Esophagus muscularis mucosa (tissue), 4 donors: ENCODE results near the gene MBNL1. TPM values are rescaled to one million over a fixed set of nuclear protein-coding genes. Genes with fewer than 3 reads are reported as not detected.
A peak's percentile ranks its signal among the peaks of the same experiment; 100 is the strongest.

Source experiments
- DNase-seq: peaks from one replicate; pipeline ENCODE4 v3.0.0-alpha.2; 2017; ENCODE audit errors: extremely low spot score
- H3K27ac ChIP-seq, 4 donors: fragments of 200-600 bp; sonication (generic); replicated peaks in 1 of 4; 1 replicate in 3 of 4; 2 replicates in 1 of 4; pipeline ENCODE4 v1.5.1; 2016 to 2019; ENCODE audit warnings: mild to moderate bottlenecking in 1 of 4
- H3K27me3 ChIP-seq, 4 donors: fragments of 200-600 bp; sonication (generic); one replicate each; pipeline versions ENCODE4 v1.5.1 to v1.6.0; 2016 to 2019
- H3K36me3 ChIP-seq, 4 donors: fragments of 200-600 bp; sonication (generic); one replicate each; pipeline ENCODE4 v1.5.1; 2016 to 2019
- H3K4me1 ChIP-seq, 4 donors: fragments of 200-600 bp; sonication (generic); one replicate each; pipeline ENCODE4 v1.5.1; 2016 to 2019
- H3K4me3 ChIP-seq, 4 donors: fragments of 200-600 bp; sonication (generic); 1 replicate in 2 of 4; 2 replicates in 2 of 4; pipeline ENCODE4 v1.5.1; 2016 to 2019; ENCODE audit warnings: mild to moderate bottlenecking in 4 of 4, moderate library complexity in 1 of 4
- H3K9me3 ChIP-seq, 4 donors: fragments of 200-600 bp; sonication (generic); 1 replicate in 3 of 4; 2 replicates in 1 of 4; pipeline ENCODE4 v1.5.1; 2016 to 2019
- EP300 ChIP-seq: sonication (generic); formaldehyde crosslinking; IDR thresholded peaks from one replicate; pipeline ENCODE4 v1.6.1; 2017; ENCODE audit warnings: antibody characterized with exemption
- POLR2A ChIP-seq: fragments of 450-650 bp; IDR thresholded peaks from one replicate; pipeline ENCODE4 v1.6.1; 2017; ENCODE audit warnings: antibody characterized with exemption, moderate library complexity, mild to moderate bottlenecking, low read depth
- POLR2AphosphoS5 ChIP-seq, 2 donors: sonication (generic); formaldehyde crosslinking; IDR thresholded peaks; one replicate each; pipeline ENCODE4 v1.6.1; 2017; ENCODE audit warnings: antibody characterized with exemption in 2 of 2
- whole genome bisulfite sequencing: methylation state at CpG from one replicate; pipeline ENCODE4 v1.1.5; 2018; 5-methylcytosine and 5-hydroxymethylcytosine counted together
- intact Hi-C: fragments of 100-400 bp; cut with DNase I; formaldehyde crosslinking; loops from one replicate; pipeline ENCODE4 v1.15.1; 2023
- total RNA-seq, 4 donors: library from RNA; depleted of rRNA; stranded (reverse); fragments of >200 nt; gene quantifications; one replicate each; pipeline versions ENCODE4 v1.1.0 to v1.2.1, GENCODE V29; 2016
- TF ChIP-seq, protein P1 (sequence below), 3 experiments: fragments of 200-600 bp in 2 of 3; fragments of 450-650 bp in 1 of 3; sonication (generic) in 2 of 3; IDR thresholded peaks; one replicate each; pipeline ENCODE4 v1.5.1; 2017 to 2019; ENCODE audit warnings: antibody characterized with exemption in 3 of 3, mild to moderate bottlenecking in 2 of 3, moderate library complexity in 1 of 3

Gene MBNL1
- total RNA-seq, 4 donors from 2014 or later = 635 to 868 (median 720) TPM

DNA sequence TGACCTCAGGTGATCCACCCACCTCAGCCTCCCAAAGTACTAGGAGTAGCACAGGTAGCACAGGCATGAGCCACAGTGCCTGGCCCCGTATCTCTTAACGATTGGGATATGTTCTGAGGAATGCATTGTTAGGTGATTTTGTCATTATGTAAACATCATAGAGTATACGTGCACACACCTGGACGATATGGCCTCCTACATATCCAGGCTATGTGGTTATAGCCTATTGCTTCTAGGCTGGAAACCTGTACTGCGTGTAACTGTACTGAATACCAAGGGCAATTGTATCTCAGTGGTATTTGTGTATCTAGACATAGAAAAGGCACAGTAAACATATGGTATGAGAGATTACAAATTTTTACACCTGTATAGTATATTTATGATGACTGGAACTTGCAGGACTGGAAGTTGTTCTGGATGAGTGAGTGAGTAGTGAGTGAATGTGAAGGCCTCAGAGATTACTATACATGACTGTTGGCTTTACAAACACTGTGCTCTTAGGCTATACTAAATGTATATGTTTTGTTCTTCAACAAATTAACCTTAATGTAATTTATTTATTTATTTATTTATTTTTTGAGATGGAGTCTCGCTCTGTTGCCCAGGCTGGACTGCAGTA lies 120.7 kb downstream of the MBNL1 start:
- Histone ChIP-seq H3K4me1 (peaks cover 83 to 100% (median 96%) of the 10 kb centered on the region in 4 donors), H3K27me3 (no peaks in the 10 kb centered on the region), H3K36me3 (no peaks in the 10 kb centered on the region), H3K4me3 (no peak overlapping the region), H3K9me3 (no peaks in the 10 kb centered on the region), H3K27ac (peak overlapping the region; percentile 41 to 79 (median 76))
- intact Hi-C loops = no loop called here
- no peak for TF ChIP-seq EP300
- peak in 1 of 2 donors; percentile 32 for TF ChIP-seq POLR2AphosphoS5 (IDR thresholded peaks at IDR 0.05)
- DNase-seq = no peak
- 71% methylated on average over 6 of the region's 6 CpGs for WGBS

DNA sequence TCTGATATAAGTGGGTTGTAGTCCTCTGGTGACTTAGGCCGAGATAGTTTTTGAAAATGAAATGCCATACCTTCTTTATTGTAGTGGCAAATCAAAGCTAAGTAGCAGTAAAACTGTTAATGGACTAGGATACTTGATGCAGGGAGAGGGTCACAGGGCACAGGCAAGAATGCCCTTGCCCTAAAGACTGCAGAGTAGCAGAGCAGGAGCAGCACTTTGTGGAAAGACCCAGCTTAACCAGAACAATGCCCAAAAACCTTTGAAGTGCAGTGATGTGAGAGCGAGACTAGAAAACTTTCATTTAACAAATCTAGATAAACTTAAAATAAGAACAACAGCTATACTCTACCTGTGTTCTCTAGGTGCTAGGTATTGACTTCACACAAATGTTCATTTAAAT lies 121.9 kb downstream of the MBNL1 start:
- Histone ChIP-seq H3K4me3 (no peak overlapping the region), H3K4me1 (peaks cover 77 to 100% (median 94%) of the 10 kb centered on the region in 4 donors), H3K36me3 (no peaks in the 10 kb centered on the region), H3K27ac (peak overlapping the region; percentile 55 to 79 (median 68)), H3K9me3 (no peaks in the 10 kb centered on the region), H3K27me3 (no peaks in the 10 kb centered on the region)
- TF ChIP-seq EP300 (no peak), POLR2A (no peak), POLR2AphosphoS5 (IDR thresholded peaks at IDR 0.05) (no peak)
- TF ChIP-seq, protein P1, sequence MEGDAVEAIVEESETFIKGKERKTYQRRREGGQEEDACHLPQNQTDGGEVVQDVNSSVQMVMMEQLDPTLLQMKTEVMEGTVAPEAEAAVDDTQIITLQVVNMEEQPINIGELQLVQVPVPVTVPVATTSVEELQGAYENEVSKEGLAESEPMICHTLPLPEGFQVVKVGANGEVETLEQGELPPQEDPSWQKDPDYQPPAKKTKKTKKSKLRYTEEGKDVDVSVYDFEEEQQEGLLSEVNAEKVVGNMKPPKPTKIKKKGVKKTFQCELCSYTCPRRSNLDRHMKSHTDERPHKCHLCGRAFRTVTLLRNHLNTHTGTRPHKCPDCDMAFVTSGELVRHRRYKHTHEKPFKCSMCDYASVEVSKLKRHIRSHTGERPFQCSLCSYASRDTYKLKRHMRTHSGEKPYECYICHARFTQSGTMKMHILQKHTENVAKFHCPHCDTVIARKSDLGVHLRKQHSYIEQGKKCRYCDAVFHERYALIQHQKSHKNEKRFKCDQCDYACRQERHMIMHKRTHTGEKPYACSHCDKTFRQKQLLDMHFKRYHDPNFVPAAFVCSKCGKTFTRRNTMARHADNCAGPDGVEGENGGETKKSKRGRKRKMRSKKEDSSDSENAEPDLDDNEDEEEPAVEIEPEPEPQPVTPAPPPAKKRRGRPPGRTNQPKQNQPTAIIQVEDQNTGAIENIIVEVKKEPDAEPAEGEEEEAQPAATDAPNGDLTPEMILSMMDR (IDR thresholded peaks at IDR 0.05) = no peak
- DNase-seq = no peak
- WGBS = 64% methylated on average over 2 of the region's 2 CpGs
- intact Hi-C loops = no loop called here

DNA sequence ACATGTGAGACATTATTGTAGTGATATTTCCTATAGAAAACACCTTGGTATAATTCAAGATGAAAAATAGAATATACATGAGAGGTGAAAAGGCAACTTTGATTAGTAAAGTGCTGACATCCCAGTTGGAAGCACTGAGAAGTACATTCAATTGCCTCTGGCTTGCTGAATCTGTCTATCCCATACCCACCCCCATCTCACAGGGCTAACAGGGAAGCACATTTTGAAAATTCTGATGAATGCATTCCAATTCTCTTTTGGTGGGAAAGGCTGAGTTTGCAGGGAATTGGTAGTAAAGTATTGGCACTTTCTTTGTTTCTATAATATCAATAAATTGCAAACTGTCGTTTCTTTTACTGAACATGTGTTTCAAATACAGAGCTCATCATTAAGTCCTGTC lies 122.9 kb downstream of the MBNL1 start:
- no peak for TF ChIP-seq POLR2A
- TF ChIP-seq, protein P1 (IDR thresholded peaks at IDR 0.05) = no peak
- TF ChIP-seq POLR2AphosphoS5 (IDR thresholded peaks at IDR 0.05) = peak in 1 of 2 donors; percentile 5
- TF ChIP-seq EP300 = no peak
- no peaks in the 10 kb centered on the region for H3K36me3 ChIP-seq
- H3K27me3 ChIP-seq = no peaks in the 10 kb centered on the region
- WGBS = 46% methylated on average over 1 of the region's 1 CpG
- DNase-seq = no peak
- intact Hi-C loops = no loop called here
- peak overlapping the region; percentile 55 to 79 (median 68) for H3K27ac ChIP-seq
- H3K4me1 ChIP-seq = peaks cover 81 to 100% (median 94%) of the 10 kb centered on the region in 4 donors
- no peak overlapping the region for H3K4me3 ChIP-seq
- no peaks in the 10 kb centered on the region for H3K9me3 ChIP-seq

DNA sequence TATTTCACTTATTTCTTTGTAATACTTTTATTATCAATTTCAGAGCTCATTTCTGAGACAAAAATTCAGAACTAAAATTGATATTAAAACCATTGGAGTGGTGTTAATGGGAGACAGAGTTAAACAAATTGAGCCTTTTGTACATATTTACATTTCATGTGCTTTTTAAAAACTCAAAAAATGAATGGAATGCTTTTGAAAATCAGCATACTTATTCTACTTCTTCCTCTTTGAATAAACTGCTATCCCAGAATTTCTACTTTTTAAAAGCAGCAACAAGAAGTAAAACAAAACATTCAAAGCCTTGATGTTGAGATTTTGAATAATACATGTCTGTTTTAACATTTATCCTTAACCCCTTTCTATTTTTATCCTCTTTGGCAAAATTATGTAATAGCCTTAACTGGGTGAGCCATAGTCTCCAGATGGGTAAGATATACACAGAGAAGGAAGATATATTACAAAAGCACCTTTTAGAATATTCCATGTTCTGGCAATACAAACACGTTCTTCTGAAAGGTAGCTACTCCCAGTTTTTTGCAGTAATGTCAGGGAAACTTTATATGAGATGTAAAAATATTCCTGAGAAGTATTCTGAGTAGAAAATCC lies 123.6 kb downstream of the MBNL1 start:
- intact Hi-C loops = no loop called here
- Histone ChIP-seq H3K36me3 (no peaks in the 10 kb centered on the region), H3K27me3 (no peaks in the 10 kb centered on the region), H3K9me3 (no peaks in the 10 kb centered on the region), H3K4me3 (no peak overlapping the region), H3K4me1 (peaks cover 78 to 100% (median 92%) of the 10 kb centered on the region in 4 donors), H3K27ac (peak overlapping the region; percentile 55 to 79 (median 66))
- DNase-seq = no peak
- WGBS = 41% methylated on average over 1 of the region's 1 CpG
- TF ChIP-seq POLR2AphosphoS5 (IDR thresholded peaks at IDR 0.05) (no peak), POLR2A (no peak), EP300 (no peak)
- TF ChIP-seq, protein P1 (IDR thresholded peaks at IDR 0.05) = no peak

DNA sequence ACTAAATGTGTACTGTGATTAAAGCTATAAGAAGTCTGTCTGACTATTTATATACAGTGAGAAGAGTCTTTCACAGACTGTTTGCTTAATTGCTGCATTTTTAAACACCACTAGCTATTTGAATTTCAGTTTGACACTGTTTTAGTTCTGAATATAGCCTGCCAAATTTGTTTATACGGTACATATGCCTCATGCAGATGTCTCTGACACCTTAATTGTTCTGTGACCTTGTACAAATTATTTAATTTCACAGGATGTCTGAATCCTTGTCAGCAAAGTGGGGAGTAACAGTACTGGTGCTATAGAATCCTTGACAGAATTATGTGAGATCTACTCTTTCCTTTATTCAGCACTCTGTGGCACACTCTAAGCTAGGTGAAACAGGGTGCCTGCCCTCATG lies 125.5 kb downstream of the MBNL1 start:
- DNase-seq = no peak
- Histone ChIP-seq H3K36me3 (no peaks in the 10 kb centered on the region), H3K27ac (peak overlapping the region; percentile 55 to 79 (median 66)), H3K9me3 (no peaks in the 10 kb centered on the region), H3K27me3 (no peaks in the 10 kb centered on the region), H3K4me3 (no peak overlapping the region), H3K4me1 (peaks cover 71 to 97% (median 90%) of the 10 kb centered on the region in 4 donors)
- 74% methylated on average over 1 of the region's 1 CpG for WGBS
- intact Hi-C loops = no loop called here
- TF ChIP-seq, protein P1 (IDR thresholded peaks at IDR 0.05) = no peak
- TF ChIP-seq POLR2A (no peak), EP300 (no peak), POLR2AphosphoS5 (IDR thresholded peaks at IDR 0.05) (no peak)
